ENCODE data around the gene PSMG3.

PSMG3 gene

GRCh38 chr7:1554333-1555045 lies 15.3 kb downstream of the PSMG3 start:
- Histone ChIP-seq H3K4me3 (no peak overlapping the region), H3K9me3 (no peaks in the 10 kb centered on the region), H3K27me3 (no peaks in the 10 kb centered on the region), H4K20me1 (no peaks in the 10 kb centered on the region), H3K27ac (no peak overlapping the region), H3K9ac (no peak overlapping the region), H3K4me2 (peak overlapping the region; percentile 88), H3K4me1 (peaks cover 48% of the 10 kb centered on the region), H3K36me3 (no peaks in the 10 kb centered on the region)
- no peak for TF ChIP-seq Cebpa-rat (IDR thresholded peaks at IDR 0.05)

DNA sequence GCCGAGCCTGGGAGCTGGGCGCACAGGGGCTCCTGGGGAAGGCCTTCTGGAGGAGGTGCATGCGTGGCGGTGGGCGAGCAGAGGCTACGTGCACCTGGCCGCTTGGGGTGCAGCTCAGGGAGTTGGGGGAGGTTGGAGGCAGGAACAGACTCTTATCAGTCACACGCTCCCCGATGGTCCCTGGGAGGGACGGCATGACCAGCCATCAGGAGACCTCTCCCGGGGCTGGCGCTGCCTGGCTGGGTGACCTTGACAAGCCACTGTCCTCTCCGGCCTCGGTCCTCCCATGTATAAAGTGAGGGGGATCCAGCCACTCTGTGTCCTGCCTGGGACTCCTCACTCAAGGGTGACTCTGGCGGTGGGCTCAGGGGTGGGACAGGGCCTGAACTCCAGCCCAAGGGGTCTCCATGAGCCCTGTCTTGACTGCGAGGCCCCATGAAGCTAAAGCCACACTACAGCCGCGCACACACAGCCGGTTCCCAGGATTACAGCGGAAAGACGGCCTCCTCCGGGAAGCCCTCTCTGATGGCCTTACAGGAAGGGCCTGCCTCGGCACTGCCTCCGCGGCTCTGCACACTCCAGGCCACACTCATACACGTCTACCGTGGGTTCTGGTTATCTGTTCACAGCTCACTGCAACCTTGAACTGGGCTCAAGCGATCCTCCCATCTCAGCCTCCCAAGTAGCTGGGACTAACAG lies 16.2 kb downstream of the PSMG3 start:
- Histone ChIP-seq H4K20me1 (no peaks in the 10 kb centered on the region), H3K4me3 (no peak overlapping the region), H3K27ac (no peak overlapping the region; the same call in 1 of the 2 replicates), H3K9me3 (no peaks in the 10 kb centered on the region), H3K9ac (no peak overlapping the region), H3K4me2 (no peak overlapping the region), H3K4me1 (peaks cover 50% of the 10 kb centered on the region), H3K36me3 (no peaks in the 10 kb centered on the region), H3K27me3 (no peaks in the 10 kb centered on the region)
- TF ChIP-seq Cebpa-rat (IDR thresholded peaks at IDR 0.05): no peak

- no peak overlapping the region for H3K4me2 ChIP-seq
- H3K27ac ChIP-seq: no peak overlapping the region
- H3K4me3 ChIP-seq: no peak overlapping the region
Measured at GRCh38 chr7:1552200-1552599, 17.6 kb downstream of the PSMG3 start.

DNA sequence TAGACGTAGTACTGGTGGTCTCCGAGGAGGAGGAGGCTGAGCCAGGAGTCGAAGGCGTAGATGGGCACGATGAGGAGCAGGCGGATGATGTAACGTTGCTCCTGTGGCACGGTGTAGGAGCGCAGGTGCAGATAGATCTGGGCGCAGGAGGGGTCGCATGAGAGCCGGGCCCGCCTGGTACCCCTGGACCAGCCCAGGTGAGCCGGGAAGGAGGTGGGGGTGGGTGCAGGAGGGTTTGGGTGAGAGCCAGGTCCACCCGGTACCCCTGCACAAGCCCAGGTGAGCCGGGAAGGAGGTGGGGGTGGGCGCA lies 19.0 kb downstream of the PSMG3 start:
- H3K9ac ChIP-seq: no peak overlapping the region
- no peak overlapping the region for H3K4me2 ChIP-seq
- H3K27ac ChIP-seq: no peak overlapping the region
- no peak for TF ChIP-seq Cebpa-rat (IDR thresholded peaks at IDR 0.05)
- no peaks in the 10 kb centered on the region for H3K27me3 ChIP-seq
- H3K9me3 ChIP-seq: no peaks in the 10 kb centered on the region
- no peaks in the 10 kb centered on the region for H3K36me3 ChIP-seq
- 0 out of 2 replicates have a peak, but pooled peaks cover 2% of the 10 kb centered on the region for H4K20me1 ChIP-seq
- H3K4me3 ChIP-seq: no peak overlapping the region
- H3K4me1 ChIP-seq: peaks cover 65% of the 10 kb centered on the region

More at GRCh38 chr7:1552200-1552599, 17.6 kb downstream of the PSMG3 start:
- no peaks in the 10 kb centered on the region for H3K27me3 ChIP-seq
- no peaks in the 10 kb centered on the region for H3K36me3 ChIP-seq
- H3K9me3 ChIP-seq: no peaks in the 10 kb centered on the region
- H3K9ac ChIP-seq: no peak overlapping the region
- TF ChIP-seq Cebpa-rat (IDR thresholded peaks at IDR 0.05): no peak
- H4K20me1 ChIP-seq: no peaks in the 10 kb centered on the region
- peaks cover 64% of the 10 kb centered on the region for H3K4me1 ChIP-seq

DNA sequence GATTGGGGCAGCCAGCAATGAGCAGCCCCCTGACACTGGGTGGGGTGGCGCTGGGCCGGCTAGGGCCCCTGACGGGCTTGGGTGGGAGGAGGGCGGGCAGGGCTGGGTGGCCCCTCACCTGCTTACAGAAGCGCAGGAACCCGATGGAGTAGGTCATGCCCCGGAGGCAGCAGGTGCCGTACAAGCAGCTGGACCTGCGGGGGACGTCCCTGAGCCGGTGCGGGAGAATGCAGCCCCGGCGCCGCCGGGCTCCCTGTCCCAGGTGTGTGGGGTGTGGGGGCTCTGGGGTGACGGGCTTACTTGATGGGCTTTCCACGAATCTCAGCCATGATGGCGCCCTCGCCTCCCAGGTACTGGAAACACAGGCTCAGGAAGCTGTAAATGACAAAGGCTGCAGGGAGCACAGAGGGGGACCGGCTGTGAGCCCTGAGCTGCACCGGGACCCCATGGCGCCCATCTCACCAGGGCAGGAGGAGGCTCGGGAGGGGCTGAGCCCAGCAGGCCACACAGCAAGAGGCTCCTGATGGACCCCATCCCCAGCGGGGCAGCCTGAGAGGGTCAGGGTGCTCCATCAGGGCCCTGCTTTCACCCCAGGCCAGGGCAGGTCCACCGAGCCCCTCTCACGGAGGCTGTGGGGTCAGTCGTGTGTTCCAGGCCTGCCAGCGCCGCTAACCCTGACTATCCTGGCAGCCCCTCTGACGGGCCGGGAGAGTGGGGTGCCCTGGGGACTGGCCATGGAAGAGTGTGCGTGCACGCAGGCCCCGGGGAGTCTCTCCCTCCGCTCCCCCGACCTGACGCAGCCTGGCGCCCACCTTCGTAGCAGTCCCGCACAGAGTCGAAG lies 19.6 kb downstream of the PSMG3 start:
- H3K27ac ChIP-seq: no peak overlapping the region
- H3K4me3 ChIP-seq: no peak overlapping the region
- H3K4me2 ChIP-seq: no peak overlapping the region
- H4K20me1 ChIP-seq: peaks cover 8% of the 10 kb centered on the region; the same call in 1 of the 2 replicates
- peaks cover 65% of the 10 kb centered on the region for H3K4me1 ChIP-seq
- no peaks in the 10 kb centered on the region for H3K27me3 ChIP-seq
- H3K9me3 ChIP-seq: no peaks in the 10 kb centered on the region
- no peak overlapping the region for H3K9ac ChIP-seq
- TF ChIP-seq Cebpa-rat (IDR thresholded peaks at IDR 0.05): no peak
- no peaks in the 10 kb centered on the region for H3K36me3 ChIP-seq

- H3K27ac ChIP-seq: no peak overlapping the region
- TF ChIP-seq Cebpa-rat (IDR thresholded peaks at IDR 0.05): no peak
- peaks cover 15% of the 10 kb centered on the region for H4K20me1 ChIP-seq
- no peaks in the 10 kb centered on the region for H3K27me3 ChIP-seq
- no peak overlapping the region for H3K4me3 ChIP-seq
- H3K9me3 ChIP-seq: no peaks in the 10 kb centered on the region
- peaks cover 5% of the 10 kb centered on the region; the same call in 1 of the 2 replicates for H3K36me3 ChIP-seq
- peaks cover 67% of the 10 kb centered on the region for H3K4me1 ChIP-seq
- H3K4me2 ChIP-seq: no peak overlapping the region
- H3K9ac ChIP-seq: no peak overlapping the region
Measured at GRCh38 chr7:1549357-1550004, 20.4 kb downstream of the PSMG3 start.

GRCh38 chr7:1548944-1549343 lies 20.9 kb downstream of the PSMG3 start:
- H3K9ac ChIP-seq: no peak overlapping the region
- no peak overlapping the region for H3K4me3 ChIP-seq
- peaks cover 67% of the 10 kb centered on the region for H3K4me1 ChIP-seq
- no peak overlapping the region for H3K27ac ChIP-seq
- no peak overlapping the region for H3K4me2 ChIP-seq
- H3K27me3 ChIP-seq: no peaks in the 10 kb centered on the region
- H4K20me1 ChIP-seq: peaks cover 20% of the 10 kb centered on the region
- H3K9me3 ChIP-seq: no peaks in the 10 kb centered on the region
- peaks cover 10% of the 10 kb centered on the region; the same call in 1 of the 2 replicates for H3K36me3 ChIP-seq
- TF ChIP-seq Cebpa-rat (IDR thresholded peaks at IDR 0.05): no peak

DNA sequence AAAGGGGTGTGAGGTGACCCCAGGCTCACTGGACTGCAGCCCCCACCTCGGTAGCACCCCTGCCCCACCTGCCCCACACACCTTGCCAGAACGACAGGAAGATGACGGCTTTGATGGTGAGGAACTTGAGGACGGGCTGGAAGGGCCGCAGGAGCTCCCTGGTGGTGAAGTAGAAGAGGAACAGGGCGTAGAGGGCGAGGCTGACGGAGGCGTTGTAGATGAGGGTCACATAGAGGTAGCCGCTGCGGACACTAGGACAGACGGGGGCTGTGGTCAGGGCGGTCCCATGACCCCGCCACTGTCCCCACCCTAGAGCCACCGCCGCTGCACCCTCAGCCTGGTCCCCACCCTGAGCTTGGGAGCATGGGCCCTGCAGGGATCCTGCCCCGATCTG lies 21.4 kb downstream of the PSMG3 start:
- Histone ChIP-seq H3K4me3 (no peak overlapping the region), H3K27ac (0 out of 2 replicates have a peak overlapping the region, but pooled peaks have one; percentile 2), H3K36me3 (peaks cover 13% of the 10 kb centered on the region; the same call in 1 of the 2 replicates), H3K4me1 (peaks cover 67% of the 10 kb centered on the region), H3K27me3 (no peaks in the 10 kb centered on the region), H3K9ac (no peak overlapping the region), H3K4me2 (peak overlapping the region; percentile 80), H4K20me1 (peaks cover 25% of the 10 kb centered on the region), H3K9me3 (no peaks in the 10 kb centered on the region)
- TF ChIP-seq Cebpa-rat (IDR thresholded peaks at IDR 0.05): no peak

DNA sequence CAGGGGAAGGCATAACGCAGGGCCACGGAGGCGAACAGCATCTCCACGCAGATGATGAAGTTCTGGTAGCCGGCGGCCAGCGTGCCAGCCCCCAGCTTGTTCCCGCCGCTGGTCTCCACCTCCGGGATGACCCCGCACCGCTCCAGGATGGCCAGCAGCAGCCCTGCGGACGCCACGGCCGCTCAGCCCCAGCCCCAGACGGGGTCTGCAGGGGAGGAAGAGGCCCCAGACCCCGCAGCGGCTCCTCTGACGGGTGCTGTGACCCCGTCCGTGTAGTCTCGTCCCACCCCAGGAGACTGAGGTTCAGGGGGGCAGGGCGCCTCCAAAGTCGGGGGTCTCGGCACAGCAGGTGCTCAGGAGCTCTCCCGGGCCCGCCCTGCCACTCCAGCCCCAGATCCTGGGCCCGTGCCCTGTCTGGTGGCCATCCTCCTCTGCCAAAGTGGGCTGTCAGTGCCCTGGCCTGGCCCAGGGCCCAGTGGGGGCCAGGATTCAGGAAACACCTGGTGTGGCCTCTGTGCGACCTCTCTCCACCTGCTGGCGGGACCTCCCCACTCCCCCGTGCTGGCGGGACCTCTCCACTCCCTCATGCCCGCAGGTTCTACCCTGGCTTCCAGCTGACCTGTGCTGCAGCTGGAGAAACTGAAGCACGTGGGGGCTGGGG lies 21.9 kb downstream of the PSMG3 start:
- Histone ChIP-seq H4K20me1 (peaks cover 31% of the 10 kb centered on the region), H3K27me3 (no peaks in the 10 kb centered on the region), H3K4me1 (peaks cover 71% of the 10 kb centered on the region), H3K36me3 (peaks cover 18% of the 10 kb centered on the region), H3K4me3 (no peak overlapping the region), H3K27ac (0 out of 2 replicates have a peak overlapping the region, but pooled peaks have one; percentile 2), H3K9ac (peak overlapping the region; percentile 58; the same call in 1 of the 2 replicates), H3K4me2 (peak overlapping the region; percentile 80), H3K9me3 (no peaks in the 10 kb centered on the region)
- TF ChIP-seq Cebpa-rat (IDR thresholded peaks at IDR 0.05): no peak

Measured in BLaER1 (cell line).